Neuron (in vitro differentiated cells): ENCODE measurements around the gene LRRIQ4.

Experiments
- H2AFZ ChIP-seq: one replicate; pipeline ENCODE4 v1.6.1; 2013; ENCODE audit warnings: low read depth, mild to moderate bottlenecking, inconsistent platforms, low read length, moderate library complexity
- H3K27me3 ChIP-seq: one replicate; pipeline ENCODE4 v1.6.1; 2013; ENCODE audit warnings: low read length; ENCODE audit not compliant: insufficient read depth
- H3K36me3 ChIP-seq: one replicate; pipeline ENCODE4 v1.6.1; 2013; ENCODE audit warnings: low read length; ENCODE audit not compliant: insufficient read depth
- H3K4me1 ChIP-seq: one replicate; pipeline ENCODE4 v1.6.1; 2013; ENCODE audit warnings: low read length; ENCODE audit not compliant: insufficient read depth
- H3K4me3 ChIP-seq: 2 replicates; pipeline ENCODE4 v1.5.1; 2013; ENCODE audit warnings: mild to moderate bottlenecking, low read length, moderate library complexity
- H3K9me3 ChIP-seq: one replicate; pipeline ENCODE4 v1.6.1; 2013; ENCODE audit warnings: low read length

Gene LRRIQ4

DNA sequence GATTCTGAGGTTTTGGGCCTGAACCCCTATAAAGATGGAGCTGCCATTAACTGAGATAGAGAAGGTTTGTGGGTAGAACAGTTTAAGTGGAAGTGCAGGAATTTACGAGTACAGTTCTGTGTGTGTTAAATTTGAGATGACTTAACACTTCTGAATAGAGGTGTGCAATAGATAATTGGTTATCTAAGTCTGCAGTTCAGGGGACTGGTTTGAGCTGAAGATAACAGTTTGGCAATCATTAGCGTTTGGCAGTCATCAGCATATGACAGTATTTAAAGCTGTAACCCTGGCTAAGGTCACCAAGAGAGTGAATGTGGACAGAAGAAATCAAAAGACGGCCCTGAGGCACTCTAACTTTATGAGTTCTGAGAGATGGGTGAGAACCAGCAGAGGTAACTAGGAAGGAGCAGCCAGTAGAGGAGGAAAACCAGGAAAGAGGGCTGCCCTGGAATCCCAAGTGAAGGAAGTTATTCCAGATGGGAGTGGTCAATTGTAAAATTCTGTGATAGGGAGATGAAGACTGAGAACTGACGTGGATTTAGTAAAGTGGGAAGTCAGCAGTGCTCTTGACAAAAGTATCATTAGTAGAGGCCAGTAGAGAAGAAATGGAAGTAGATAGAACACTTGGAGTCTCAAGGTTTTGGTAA, 31.3 kb upstream of the LRRIQ4 start:
- Histone ChIP-seq H2AFZ (no peak overlapping the region), H3K36me3 (peaks cover 82% of the 10 kb centered on the region), H3K9me3 (no peaks in the 10 kb centered on the region)

DNA sequence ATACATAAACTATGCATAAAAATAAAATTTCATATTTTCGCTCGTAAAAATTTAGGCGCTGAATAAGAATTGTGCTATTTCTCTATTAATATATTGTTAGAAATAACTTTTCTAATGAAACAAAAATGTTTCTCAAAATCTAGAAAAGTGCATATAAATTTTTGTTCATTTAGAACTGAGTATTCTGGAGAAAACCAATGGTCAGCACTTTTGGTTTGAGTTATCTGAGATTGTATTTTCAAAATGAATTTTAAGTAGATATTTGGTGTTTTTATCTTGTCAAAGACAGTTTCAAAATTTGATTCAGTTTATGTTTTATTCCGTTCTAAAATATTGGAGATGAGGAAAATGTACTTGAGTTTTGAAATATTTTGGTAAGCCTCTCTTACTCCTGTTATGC, 25.6 kb upstream of the LRRIQ4 start:
- Histone ChIP-seq H3K9me3 (no peaks in the 10 kb centered on the region), H3K4me1 (no peaks in the 10 kb centered on the region), H3K27me3 (no peaks in the 10 kb centered on the region), H3K4me3 (no peak overlapping the region), H2AFZ (no peak overlapping the region), H3K36me3 (peaks cover 65% of the 10 kb centered on the region)

More for the DNA sequence above, 31.3 kb upstream of the LRRIQ4 start:
- no peak overlapping the region for H3K4me3 ChIP-seq
- H3K27me3 ChIP-seq = no peaks in the 10 kb centered on the region
- H3K4me1 ChIP-seq = no peaks in the 10 kb centered on the region

DNA sequence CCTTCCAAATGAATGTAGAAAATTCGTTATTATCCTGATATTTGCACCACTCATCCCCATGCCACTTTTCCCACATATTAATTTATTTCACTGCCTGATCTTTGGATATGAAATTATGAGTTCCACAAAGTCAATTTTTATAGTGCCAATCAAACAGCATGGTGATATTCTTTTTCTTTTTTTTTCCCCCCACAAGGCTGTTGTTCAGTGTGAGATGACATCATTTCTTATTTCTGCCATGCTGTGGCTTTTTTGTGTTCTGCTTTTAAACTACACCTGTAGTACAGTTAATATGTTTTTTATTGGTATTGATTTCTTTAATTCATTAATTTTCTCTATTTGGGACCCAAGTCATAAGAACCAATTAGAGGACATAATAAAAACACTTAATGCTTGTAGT, 24.9 kb upstream of the LRRIQ4 start:
- no peaks in the 10 kb centered on the region for H3K9me3 ChIP-seq
- H3K4me3 ChIP-seq = no peak overlapping the region
- H3K27me3 ChIP-seq = no peaks in the 10 kb centered on the region
- peaks cover 58% of the 10 kb centered on the region for H3K36me3 ChIP-seq
- no peaks in the 10 kb centered on the region for H3K4me1 ChIP-seq
- no peak overlapping the region for H2AFZ ChIP-seq

DNA sequence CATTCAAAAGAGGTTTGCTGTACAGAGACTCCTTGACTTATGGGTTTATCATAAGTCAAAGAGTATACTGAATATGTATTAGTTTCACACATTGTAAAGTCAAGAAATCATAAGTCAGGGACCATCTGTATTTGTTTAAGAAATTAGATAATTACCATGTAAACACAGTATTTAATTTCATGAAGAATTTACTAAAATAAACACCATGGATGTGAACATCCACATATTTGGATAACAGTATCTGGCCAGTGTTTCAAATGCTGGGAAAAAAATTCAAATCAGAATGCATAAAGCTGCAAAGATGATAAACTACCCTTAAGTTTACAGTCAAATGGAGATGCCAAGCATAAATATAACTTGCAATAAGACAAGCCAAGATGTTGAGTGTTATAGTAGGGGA, 22.5 kb upstream of the LRRIQ4 start:
- Histone ChIP-seq H3K9me3 (no peaks in the 10 kb centered on the region), H3K4me1 (no peaks in the 10 kb centered on the region), H2AFZ (no peak overlapping the region), H3K4me3 (no peak overlapping the region), H3K27me3 (no peaks in the 10 kb centered on the region), H3K36me3 (peaks cover 38% of the 10 kb centered on the region)

DNA sequence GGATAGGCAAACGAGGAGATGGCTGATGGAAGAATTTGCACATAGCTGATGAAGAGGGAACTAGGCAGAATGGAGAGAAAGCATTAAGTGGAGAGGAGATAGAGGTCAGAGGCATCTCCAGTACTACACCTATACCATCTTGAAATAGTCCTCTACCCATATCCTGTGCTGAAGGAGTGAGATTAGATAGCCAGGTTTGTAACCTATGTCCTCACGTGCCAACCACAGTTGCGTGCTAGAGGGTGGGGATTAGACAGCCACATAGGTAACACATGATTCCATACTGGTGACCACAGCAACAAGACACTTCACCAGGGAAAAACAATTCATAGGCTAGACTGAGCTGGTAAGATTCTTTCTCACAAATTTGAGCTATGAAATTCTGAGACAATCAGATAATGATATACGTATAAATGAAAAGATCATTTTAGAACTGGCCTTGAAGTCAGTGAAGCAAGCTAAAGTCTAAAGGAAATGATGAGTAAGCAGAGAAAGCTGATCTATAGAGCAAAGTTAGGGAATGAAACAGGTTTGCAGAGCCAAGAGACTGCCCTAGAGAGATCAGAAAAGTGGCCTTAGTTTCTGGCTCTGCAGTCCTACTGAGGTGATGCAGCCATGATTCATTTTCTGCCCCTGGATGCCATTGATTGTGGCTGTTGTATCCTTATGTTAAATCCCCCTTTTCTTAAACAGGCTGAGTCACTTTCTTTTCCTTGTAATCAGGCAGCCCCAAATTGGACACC, 21.8 kb upstream of the LRRIQ4 start:
- Histone ChIP-seq H2AFZ (no peak overlapping the region), H3K27me3 (no peaks in the 10 kb centered on the region), H3K4me3 (no peak overlapping the region), H3K36me3 (peaks cover 33% of the 10 kb centered on the region), H3K9me3 (no peaks in the 10 kb centered on the region), H3K4me1 (no peaks in the 10 kb centered on the region)

DNA sequence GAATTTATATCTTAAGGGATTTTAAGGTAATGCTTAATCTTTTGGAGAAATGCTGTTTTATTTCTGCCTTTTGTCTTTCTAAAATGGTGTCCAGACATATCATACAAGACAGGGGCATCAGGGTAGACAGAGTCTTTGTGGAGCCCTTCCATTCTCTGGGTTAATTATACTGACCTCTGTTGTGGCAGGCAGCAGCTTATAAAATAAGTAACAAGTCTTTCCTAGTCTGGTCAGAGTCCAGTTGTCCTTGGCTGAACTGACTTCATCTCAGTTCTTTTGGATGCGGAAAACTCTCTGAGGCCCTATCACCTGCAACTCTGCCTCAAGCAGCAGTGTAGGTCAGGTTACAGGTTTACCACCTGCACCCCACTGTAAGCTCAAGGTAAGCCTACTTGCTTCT, 20.3 kb upstream of the LRRIQ4 start:
- Histone ChIP-seq H3K36me3 (peaks cover 20% of the 10 kb centered on the region), H3K27me3 (no peaks in the 10 kb centered on the region), H3K9me3 (no peaks in the 10 kb centered on the region), H3K4me3 (no peak overlapping the region), H2AFZ (no peak overlapping the region), H3K4me1 (no peaks in the 10 kb centered on the region)

DNA sequence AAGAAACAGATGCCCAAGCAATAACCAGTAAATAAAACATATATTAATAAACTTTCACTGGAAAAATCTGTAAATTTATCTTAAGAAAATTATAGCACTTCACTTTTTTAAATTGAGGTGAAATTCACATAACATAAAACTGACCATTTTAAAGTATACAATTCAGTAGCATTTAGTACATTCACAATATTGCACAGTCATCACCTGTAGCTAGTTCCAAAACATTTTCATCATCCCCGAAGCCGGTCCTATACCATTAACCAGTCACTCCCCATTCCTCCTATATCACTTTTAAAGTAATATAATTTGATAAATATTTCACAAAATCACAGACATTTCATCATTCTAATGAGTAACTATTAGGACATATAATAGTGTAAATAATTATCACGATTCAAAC, 8.0 kb upstream of the LRRIQ4 start:
- H3K27me3 ChIP-seq = no peaks in the 10 kb centered on the region
- no peak overlapping the region for H3K4me3 ChIP-seq
- H2AFZ ChIP-seq = no peak overlapping the region
- no peaks in the 10 kb centered on the region for H3K4me1 ChIP-seq
- no peaks in the 10 kb centered on the region for H3K9me3 ChIP-seq
- no peaks in the 10 kb centered on the region for H3K36me3 ChIP-seq

DNA sequence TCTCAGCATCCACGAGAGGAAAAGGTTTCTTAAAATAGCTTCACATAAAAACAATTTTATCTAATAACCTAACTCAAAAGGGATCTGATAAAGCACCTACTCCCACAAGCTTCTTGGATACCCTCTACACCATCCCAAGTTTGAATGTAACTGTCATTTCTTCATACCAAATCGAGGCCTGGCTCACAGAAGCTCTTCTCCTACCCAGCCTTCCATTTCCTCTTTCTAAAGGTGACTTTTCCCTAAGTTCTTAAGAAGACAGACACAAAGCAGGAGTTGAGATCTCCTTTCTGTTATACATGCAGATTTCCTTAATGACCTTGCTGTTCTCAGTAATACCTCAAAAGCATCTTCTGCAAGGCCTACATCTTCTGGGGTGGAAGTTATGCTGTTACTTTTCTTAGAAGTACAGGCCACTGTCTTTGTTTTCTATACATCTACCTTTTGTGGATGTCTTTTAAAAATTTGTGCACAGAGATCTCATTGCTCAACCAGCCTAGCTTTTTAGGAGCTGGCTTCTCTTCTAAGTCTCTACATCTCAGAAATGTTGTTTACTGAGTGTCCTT, 3.4 kb upstream of the LRRIQ4 start:
- no peaks in the 10 kb centered on the region for H3K9me3 ChIP-seq
- no peaks in the 10 kb centered on the region for H3K36me3 ChIP-seq
- no peaks in the 10 kb centered on the region for H3K27me3 ChIP-seq
- H3K4me1 ChIP-seq = no peaks in the 10 kb centered on the region
- H2AFZ ChIP-seq = no peak overlapping the region
- no peak overlapping the region for H3K4me3 ChIP-seq

DNA sequence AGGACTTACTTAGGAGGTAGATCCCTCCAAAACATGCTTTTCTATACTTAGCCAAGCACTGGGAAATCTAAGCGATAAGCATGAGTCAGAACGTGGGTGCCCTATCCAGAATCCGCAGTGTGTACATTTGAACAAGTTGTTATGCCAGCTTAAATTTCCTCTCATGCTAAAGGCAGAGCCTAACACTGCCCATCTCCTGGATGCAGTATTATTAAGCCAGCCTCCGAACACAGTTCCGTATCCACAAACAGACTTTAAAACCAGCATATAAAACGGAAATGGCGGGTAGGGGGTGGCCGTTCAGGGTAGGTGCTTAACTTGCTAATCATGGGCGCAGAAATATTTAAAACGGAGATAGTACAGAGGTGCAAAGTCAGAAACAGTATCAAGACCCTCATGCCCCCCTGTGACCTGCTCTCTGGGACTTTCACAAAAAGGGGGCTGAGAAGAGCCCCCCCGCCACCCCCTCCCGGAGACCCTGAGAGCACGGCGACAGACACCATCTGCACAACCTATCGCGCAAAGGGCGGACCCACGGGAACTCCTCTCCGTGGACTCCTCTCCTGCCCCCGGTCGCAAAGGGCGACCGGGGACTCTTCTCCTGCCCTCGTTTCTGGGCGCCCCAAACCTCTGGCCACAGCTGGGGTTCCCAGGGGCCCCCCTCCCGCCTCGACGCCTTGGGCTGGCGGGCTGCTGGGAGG, 889 bp upstream of the LRRIQ4 start:
- no peaks in the 10 kb centered on the region for H3K9me3 ChIP-seq
- no peak overlapping the region for H2AFZ ChIP-seq
- no peak overlapping the region for H3K4me3 ChIP-seq

DNA sequence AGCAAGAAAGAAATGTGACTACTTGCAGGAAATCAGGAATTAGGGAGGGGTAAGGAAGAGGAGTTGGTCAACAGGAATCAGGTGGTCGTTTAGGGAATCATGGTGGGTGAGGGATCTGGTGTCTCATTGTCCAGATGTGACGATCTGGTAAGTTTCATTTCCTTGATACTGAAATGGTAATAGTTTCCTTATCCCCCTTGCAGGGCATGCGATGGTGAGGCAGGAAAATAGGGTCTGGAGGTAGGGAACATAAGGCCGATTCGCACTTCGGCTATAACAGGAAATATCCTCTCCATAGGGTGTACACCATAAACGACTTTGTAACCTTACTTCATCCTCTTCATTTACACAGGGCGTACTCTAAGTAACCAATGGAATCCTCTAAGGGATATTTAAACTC, 608 bp downstream of the LRRIQ4 start:
- Histone ChIP-seq H3K36me3 (no peaks in the 10 kb centered on the region), H2AFZ (no peak overlapping the region), H3K9me3 (no peaks in the 10 kb centered on the region), H3K4me3 (no peak overlapping the region), H3K27me3 (no peaks in the 10 kb centered on the region), H3K4me1 (no peaks in the 10 kb centered on the region)

More for the DNA sequence above, 889 bp upstream of the LRRIQ4 start:
- Histone ChIP-seq H3K27me3 (no peaks in the 10 kb centered on the region), H3K36me3 (no peaks in the 10 kb centered on the region), H3K4me1 (no peaks in the 10 kb centered on the region)

DNA sequence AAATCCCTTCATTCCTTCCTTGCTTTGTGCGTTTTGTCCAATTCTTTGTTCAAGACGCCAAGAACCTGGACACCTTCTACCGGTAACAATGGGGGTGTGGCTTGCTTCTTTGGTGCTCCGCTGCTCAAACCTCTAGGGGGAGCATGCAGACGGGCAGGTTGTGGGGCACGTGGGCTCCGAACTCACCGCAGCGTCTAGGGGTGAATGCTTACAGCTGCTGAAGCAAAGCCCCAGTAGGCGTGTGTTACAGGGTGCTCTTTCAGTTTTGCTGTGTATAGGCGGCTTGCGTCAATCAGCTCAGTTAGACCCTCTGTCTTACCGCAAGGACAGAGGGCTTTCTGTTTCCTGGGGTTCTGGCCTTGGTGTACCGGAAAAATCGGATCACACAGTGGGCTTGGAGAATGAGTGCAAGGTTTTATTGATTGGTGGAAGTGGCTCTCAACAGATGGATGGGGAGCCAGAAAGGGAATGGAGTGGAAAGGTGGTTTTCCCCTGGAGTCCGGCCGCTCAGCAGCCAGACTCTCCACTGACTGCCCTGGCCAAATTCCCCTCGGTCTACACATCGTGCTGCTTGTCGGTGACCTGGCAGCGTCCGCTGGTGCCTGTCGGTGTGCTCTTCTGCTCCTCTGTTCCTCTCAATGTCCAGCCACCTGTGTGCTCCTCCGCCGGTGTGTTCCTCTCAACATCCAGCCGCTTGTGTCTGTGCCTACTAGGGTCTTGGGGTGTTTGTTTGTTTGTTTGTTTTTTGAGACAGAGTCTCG, 1.3 kb downstream of the LRRIQ4 start:
- Histone ChIP-seq H3K27me3 (no peaks in the 10 kb centered on the region), H3K36me3 (no peaks in the 10 kb centered on the region), H3K4me3 (no peak overlapping the region), H3K4me1 (no peaks in the 10 kb centered on the region), H2AFZ (no peak overlapping the region), H3K9me3 (no peaks in the 10 kb centered on the region)

DNA sequence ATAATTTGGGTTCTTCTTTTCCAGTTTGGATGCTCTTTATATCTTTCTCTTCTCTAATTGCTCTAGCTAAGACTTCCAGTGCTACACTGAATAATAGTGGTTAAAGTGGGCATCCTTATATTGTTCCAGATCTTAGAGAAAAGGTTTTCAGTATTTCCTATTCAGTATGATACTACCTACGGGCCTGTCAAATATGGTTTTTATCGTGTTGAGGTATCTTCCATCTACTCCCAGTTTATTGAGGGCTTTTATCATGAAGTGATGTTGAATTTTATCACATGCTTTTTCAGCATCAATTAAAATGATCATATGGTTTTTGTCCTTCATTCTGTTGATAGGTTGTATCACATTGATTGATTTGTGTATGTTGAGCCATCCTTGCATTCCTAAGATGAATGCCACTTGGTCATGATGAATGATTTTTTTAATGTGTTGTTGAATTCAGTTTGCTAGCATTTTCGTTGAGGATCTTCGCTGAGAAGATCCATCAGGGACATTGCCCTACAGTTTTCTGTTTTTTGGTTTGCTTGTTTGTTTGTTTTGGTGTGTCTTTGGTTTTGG, 3.0 kb downstream of the LRRIQ4 start:
- H3K36me3 ChIP-seq = no peaks in the 10 kb centered on the region
- no peaks in the 10 kb centered on the region for H3K27me3 ChIP-seq
- no peaks in the 10 kb centered on the region for H3K9me3 ChIP-seq
- H3K4me3 ChIP-seq = no peak overlapping the region
- no peak overlapping the region for H2AFZ ChIP-seq
- H3K4me1 ChIP-seq = no peaks in the 10 kb centered on the region
